ENCODE data around the gene RHAG.

The RHAG gene

GRCh38 chr6:49579649-49580048 lies 57.0 kb downstream of the RHAG start:
- no peaks in the 10 kb centered on the region for H3K27me3 ChIP-seq
- no peak overlapping the region for H3K4me2 ChIP-seq
- H3K9me3 ChIP-seq (replicated peaks in 1 of 11): peaks cover 0 to 10% (median 0%) of the 10 kb centered on the region in 11 experiments; a peak in 5 of 22 replicates
- no peak overlapping the region for H3K27ac ChIP-seq
- no peaks in the 10 kb centered on the region for H3K36me3 ChIP-seq
- no peaks in the 10 kb centered on the region for H4K20me1 ChIP-seq
- H3K9ac ChIP-seq: no peak overlapping the region
- TF ChIP-seq Cebpa-rat (IDR thresholded peaks at IDR 0.05): no peak
- no peak overlapping the region for H3K4me3 ChIP-seq
- H3K4me1 ChIP-seq: no peaks in the 10 kb centered on the region

- H3K9ac ChIP-seq: no peak overlapping the region
- peaks cover 0 to 10% (median 0%) of the 10 kb centered on the region in 11 experiments; a peak in 5 of 22 replicates for H3K9me3 ChIP-seq (replicated peaks in 1 of 11)
- no peaks in the 10 kb centered on the region for H3K4me1 ChIP-seq
- H3K4me2 ChIP-seq: no peak overlapping the region
- no peaks in the 10 kb centered on the region for H3K36me3 ChIP-seq
- H3K27me3 ChIP-seq: no peaks in the 10 kb centered on the region
- H3K27ac ChIP-seq: no peak overlapping the region
- H4K20me1 ChIP-seq: no peaks in the 10 kb centered on the region
- TF ChIP-seq Cebpa-rat (IDR thresholded peaks at IDR 0.05): no peak
- H3K4me3 ChIP-seq: no peak overlapping the region
These were observed 60.0 kb downstream of the RHAG start for GRCh38 chr6:49576618-49577017.

GRCh38 chr6:49570474-49571079 lies 66.1 kb downstream of the RHAG start:
- Histone ChIP-seq H3K9ac (no peak overlapping the region), H3K27me3 (no peaks in the 10 kb centered on the region), H3K36me3 (no peaks in the 10 kb centered on the region), H3K4me1 (no peaks in the 10 kb centered on the region), H3K9me3 (replicated peaks in 1 of 11) (no peaks in the 10 kb centered on the region), H3K4me3 (no peak overlapping the region), H3K27ac (no peak overlapping the region), H4K20me1 (no peaks in the 10 kb centered on the region), H3K4me2 (no peak overlapping the region)
- TF ChIP-seq Cebpa-rat (IDR thresholded peaks at IDR 0.05): no peak

- no peak overlapping the region for H3K27ac ChIP-seq
- H3K4me3 ChIP-seq: no peak overlapping the region
- H3K4me2 ChIP-seq: no peak overlapping the region
- no peaks in the 10 kb centered on the region for H3K36me3 ChIP-seq
- no peaks in the 10 kb centered on the region for H3K4me1 ChIP-seq
- no peaks in the 10 kb centered on the region for H3K27me3 ChIP-seq
- 0 out of 22 replicates have a peak, but pooled peaks cover 0 to 5% (median 0%) of the 10 kb centered on the region in 11 experiments for H3K9me3 ChIP-seq (replicated peaks in 1 of 11)
- no peaks in the 10 kb centered on the region for H4K20me1 ChIP-seq
- H3K9ac ChIP-seq: no peak overlapping the region
- no peak for TF ChIP-seq Cebpa-rat (IDR thresholded peaks at IDR 0.05)
These were observed 70.8 kb downstream of the RHAG start for GRCh38 chr6:49565855-49566254.

GRCh38 chr6:49565261-49565660 lies 71.4 kb downstream of the RHAG start:
- no peak overlapping the region for H3K4me3 ChIP-seq
- no peak overlapping the region for H3K27ac ChIP-seq
- no peak overlapping the region for H3K4me2 ChIP-seq
- no peaks in the 10 kb centered on the region for H3K36me3 ChIP-seq
- H4K20me1 ChIP-seq: no peaks in the 10 kb centered on the region
- no peaks in the 10 kb centered on the region for H3K4me1 ChIP-seq
- H3K27me3 ChIP-seq: no peaks in the 10 kb centered on the region
- no peak for TF ChIP-seq Cebpa-rat (IDR thresholded peaks at IDR 0.05)
- H3K9me3 ChIP-seq (replicated peaks in 1 of 11): 0 out of 22 replicates have a peak, but pooled peaks cover 0 to 5% (median 0%) of the 10 kb centered on the region in 11 experiments
- no peak overlapping the region for H3K9ac ChIP-seq

GRCh38 chr6:49564552-49564951 lies 72.1 kb downstream of the RHAG start:
- H3K27ac ChIP-seq: no peak overlapping the region
- H3K4me2 ChIP-seq: no peak overlapping the region
- no peak overlapping the region for H3K9ac ChIP-seq
- H3K36me3 ChIP-seq: no peaks in the 10 kb centered on the region
- H3K4me1 ChIP-seq: no peaks in the 10 kb centered on the region
- H3K4me3 ChIP-seq: no peak overlapping the region
- H4K20me1 ChIP-seq: no peaks in the 10 kb centered on the region
- no peaks in the 10 kb centered on the region for H3K27me3 ChIP-seq
- 0 out of 22 replicates have a peak, but pooled peaks cover 0 to 5% (median 0%) of the 10 kb centered on the region in 11 experiments for H3K9me3 ChIP-seq (replicated peaks in 1 of 11)
- TF ChIP-seq Cebpa-rat (IDR thresholded peaks at IDR 0.05): no peak

GRCh38 chr6:49563006-49563886 lies 73.4 kb downstream of the RHAG start:
- TF ChIP-seq Cebpa-rat (IDR thresholded peaks at IDR 0.05): no peak
- H3K4me3 ChIP-seq: no peak overlapping the region
- 0 out of 22 replicates have a peak, but pooled peaks cover 0 to 5% (median 0%) of the 10 kb centered on the region in 11 experiments for H3K9me3 ChIP-seq (replicated peaks in 1 of 11)
- H3K27me3 ChIP-seq: no peaks in the 10 kb centered on the region
- H3K27ac ChIP-seq: no peak overlapping the region
- no peak overlapping the region for H3K4me2 ChIP-seq
- no peak overlapping the region for H3K9ac ChIP-seq
- no peaks in the 10 kb centered on the region for H3K4me1 ChIP-seq
- H3K36me3 ChIP-seq: no peaks in the 10 kb centered on the region
- H4K20me1 ChIP-seq: no peaks in the 10 kb centered on the region

GRCh38 chr6:49558238-49558637 lies 78.4 kb downstream of the RHAG start:
- no peak overlapping the region for H3K4me3 ChIP-seq
- no peaks in the 10 kb centered on the region for H3K36me3 ChIP-seq
- no peak overlapping the region for H3K9ac ChIP-seq
- H4K20me1 ChIP-seq: no peaks in the 10 kb centered on the region
- H3K27me3 ChIP-seq: no peaks in the 10 kb centered on the region
- no peak overlapping the region for H3K27ac ChIP-seq
- no peaks in the 10 kb centered on the region for H3K9me3 ChIP-seq (replicated peaks in 1 of 11)
- peaks cover 0 to 16% (median 0%) of the 10 kb centered on the region in 10 experiments; a peak in 6 of 20 replicates for H3K4me1 ChIP-seq
- no peak for TF ChIP-seq Cebpa-rat (IDR thresholded peaks at IDR 0.05)
- H3K4me2 ChIP-seq: no peak overlapping the region

GRCh38 chr6:49557177-49557576 lies 79.5 kb downstream of the RHAG start:
- Histone ChIP-seq H3K27ac (no peak overlapping the region), H3K4me1 (peaks cover 0 to 16% (median 0%) of the 10 kb centered on the region in 10 experiments; a peak in 6 of 20 replicates), H3K36me3 (no peaks in the 10 kb centered on the region), H4K20me1 (no peaks in the 10 kb centered on the region), H3K9ac (no peak overlapping the region), H3K9me3 (replicated peaks in 1 of 11) (no peaks in the 10 kb centered on the region), H3K4me3 (no peak overlapping the region), H3K27me3 (no peaks in the 10 kb centered on the region), H3K4me2 (no peak overlapping the region)
- TF ChIP-seq Cebpa-rat (IDR thresholded peaks at IDR 0.05): no peak

Data from BLaER1 treated with 17β-estradiol and CSF1 and Interleukin-3, amounts not matched to agents 10 nM and 100 nM (cell line).